Vagina (tissue), 2 donors: ENCODE measurements around the gene SARDH. TPM values are rescaled to one million over a fixed set of nuclear protein-coding genes. Genes with fewer than 3 reads are reported as not detected.

Source experiments
- DNase-seq, 2 donors: peaks; one replicate each; pipeline ENCODE4 v3.0.0-alpha.2; 2017; ENCODE audit errors: extremely low spot score in 2 of 2
- H3K27ac ChIP-seq: fragments of 200-600 bp; sonication (generic); one replicate; pipeline ENCODE4 v1.5.1; 2019
- H3K27me3 ChIP-seq: fragments of 200-600 bp; sonication (generic); one replicate; pipeline ENCODE4 v1.5.1; 2019
- H3K36me3 ChIP-seq, 2 donors: fragments of 200-600 bp; sonication (generic); one replicate each; pipeline ENCODE4 v1.5.1; 2017 to 2019
- H3K4me1 ChIP-seq: fragments of 200-600 bp; sonication (generic); one replicate; pipeline ENCODE4 v1.5.1; 2019
- H3K4me3 ChIP-seq, 2 donors: fragments of 200-600 bp; sonication (generic); 1 replicate in 1 of 2; 2 replicates in 1 of 2; pipeline ENCODE4 v1.5.1; 2016 to 2019
- H3K9me3 ChIP-seq: fragments of 200-600 bp; sonication (generic); one replicate; pipeline ENCODE4 v1.5.1; 2019
- CTCF ChIP-seq, 3 experiments: fragments of 450-650 bp in 2 of 3; fragments of 200-600 bp in 1 of 3; sonication (generic) in 1 of 3; IDR thresholded peaks; one replicate each; pipeline ENCODE4 v1.5.1; 2017 to 2019; ENCODE audit warnings: antibody characterized with exemption in 3 of 3, mild to moderate bottlenecking in 2 of 3, moderate library complexity in 2 of 3
- POLR2A ChIP-seq, 2 donors: fragments of 450-650 bp; IDR thresholded peaks; one replicate each; pipeline ENCODE4 v1.6.1; 2017; ENCODE audit warnings: antibody characterized with exemption in 2 of 2, mild to moderate bottlenecking in 2 of 2, moderate library complexity in 2 of 2
- POLR2AphosphoS5 ChIP-seq, 2 donors: sonication (generic); formaldehyde crosslinking; IDR thresholded peaks; one replicate each; pipeline ENCODE4 v1.9.0; 2017; ENCODE audit warnings: antibody characterized with exemption in 2 of 2, mild to moderate bottlenecking in 2 of 2, low read depth in 1 of 2; ENCODE audit not compliant: insufficient read depth in 1 of 2
- intact Hi-C: fragments of 100-400 bp; cut with DNase I; formaldehyde crosslinking; loops from one replicate; pipeline ENCODE4 v1.15.1; 2023
- total RNA-seq: library from RNA; depleted of rRNA; stranded (reverse); fragments of >200 nt; gene quantifications from one replicate; pipeline ENCODE4 v1.2.3, GENCODE V29; 2016

SARDH gene
- total RNA-seq, 1 donor from 2014 or later = 2.0 TPM

GRCh38 chr9:133614678-133615077 is 123.5 kb downstream of the SARDH start:
- Histone ChIP-seq H3K27me3 (no peaks in the 10 kb centered on the region), H3K4me1 (no peaks in the 10 kb centered on the region)
- intact Hi-C loops = no loop called here

GRCh38 chr9:133614056-133614455 is 124.1 kb downstream of the SARDH start:
- H3K36me3 ChIP-seq = no peaks in the 10 kb centered on the region
- intact Hi-C loops = no loop called here
- no peaks in the 10 kb centered on the region for H3K27me3 ChIP-seq
- no peak overlapping the region for H3K4me3 ChIP-seq
- no peaks in the 10 kb centered on the region for H3K4me1 ChIP-seq
- TF ChIP-seq POLR2A (IDR thresholded peaks at IDR 0.05) = no peak
- TF ChIP-seq CTCF (IDR thresholded peaks at IDR 0.05) = no peak
- TF ChIP-seq POLR2AphosphoS5 (IDR thresholded peaks at IDR 0.05; ENCODE audit: insufficient read depth in 1 of 2, low read depth in 1 of 2) = no peak
- DNase-seq = no peak
- no peaks in the 10 kb centered on the region for H3K9me3 ChIP-seq
- H3K27ac ChIP-seq = no peak overlapping the region

More at GRCh38 chr9:133614678-133615077, 123.5 kb downstream of the SARDH start:
- DNase-seq = no peak
- no peaks in the 10 kb centered on the region for H3K9me3 ChIP-seq
- H3K27ac ChIP-seq = no peak overlapping the region
- TF ChIP-seq POLR2A (IDR thresholded peaks at IDR 0.05) = no peak
- H3K36me3 ChIP-seq = no peaks in the 10 kb centered on the region
- no peak overlapping the region for H3K4me3 ChIP-seq

Other genes with a start within 250 kb of the SARDH start
- not detected for gene MYMK, start 213.4 kb downstream of the SARDH start, total RNA-seq
- gene ADAMTSL2, start 203.6 kb downstream of the SARDH start, total RNA-seq = 2.0 TPM
- not detected for gene FAM163B, start 129.0 kb downstream of the SARDH start, total RNA-seq
- gene DBH, start 102.0 kb downstream of the SARDH start, total RNA-seq = 12.0 TPM